Measurements from ENCODE around the gene RAB11FIP4. TPM values are rescaled to one million over a fixed set of nuclear protein-coding genes. Genes with fewer than 3 reads are reported as not detected.
A peak's percentile ranks its signal among the peaks of the same experiment; 100 is the strongest.

Gene RAB11FIP4
- total RNA-seq, 1 experiment from 2014 or later = 10.8 TPM

GRCh38 chr17:31400481-31400950 lies 9.0 kb downstream of the RAB11FIP4 start:
- POLR2A ChIA-PET = no interaction called here
- Histone ChIP-seq H3K27me3 (ENCODE audit: control insufficient read depth, insufficient read depth, low read length) (no peaks in the 10 kb centered on the region), H3K36me3 (ENCODE audit: control insufficient read depth, insufficient read depth, low read length) (no peaks in the 10 kb centered on the region), H3K4me1 (ENCODE audit: control insufficient read depth, insufficient read depth, low read length) (no peaks in the 10 kb centered on the region), H3K27ac (ENCODE audit: low read length) (no peak overlapping the region), H3K9me3 (ENCODE audit: control insufficient read depth, insufficient read depth, low read depth, low read length) (no peaks in the 10 kb centered on the region), H3K4me3 (ENCODE audit: low read depth in 2 of 2, low read length in 2 of 2) (no peak overlapping the region)
- no peak for DNase-seq (ENCODE audit: low read depth, low spot score)
- no TSS peak for BruUV-seq (replicated peaks)
- in situ Hi-C loops (cut with HindIII; ENCODE audit: low pct_unique_long_range_greater_than_20kb, low sequenced_read_pairs) = no loop called here
- CTCF ChIA-PET = interaction anchor here (0.7 kb wide), 1 partner anchor 25 kb away, joined by 4 read pairs; no protein-coding TSS in a partner anchor
- intact Hi-C loops (cut with micrococcal nuclease; ENCODE audit: unreplicated experiment) = no loop called here
- TF ChIP-seq REST (IDR thresholded peaks at IDR 0.05; ENCODE audit: insufficient read depth in 1 of 2, low read depth in 2 of 2, low read length in 1 of 2) (peak in 1 of 2 experiments; percentile 61; a peak in 2 of 4 replicates), POLR2AphosphoS5 (IDR thresholded peaks at IDR 0.05; ENCODE audit: low read depth, low read length) (no peak), TCF7L2 (IDR thresholded peaks at IDR 0.05; ENCODE audit: low read depth, low read length) (no peak)
- no peak for ATAC-seq

DNA sequence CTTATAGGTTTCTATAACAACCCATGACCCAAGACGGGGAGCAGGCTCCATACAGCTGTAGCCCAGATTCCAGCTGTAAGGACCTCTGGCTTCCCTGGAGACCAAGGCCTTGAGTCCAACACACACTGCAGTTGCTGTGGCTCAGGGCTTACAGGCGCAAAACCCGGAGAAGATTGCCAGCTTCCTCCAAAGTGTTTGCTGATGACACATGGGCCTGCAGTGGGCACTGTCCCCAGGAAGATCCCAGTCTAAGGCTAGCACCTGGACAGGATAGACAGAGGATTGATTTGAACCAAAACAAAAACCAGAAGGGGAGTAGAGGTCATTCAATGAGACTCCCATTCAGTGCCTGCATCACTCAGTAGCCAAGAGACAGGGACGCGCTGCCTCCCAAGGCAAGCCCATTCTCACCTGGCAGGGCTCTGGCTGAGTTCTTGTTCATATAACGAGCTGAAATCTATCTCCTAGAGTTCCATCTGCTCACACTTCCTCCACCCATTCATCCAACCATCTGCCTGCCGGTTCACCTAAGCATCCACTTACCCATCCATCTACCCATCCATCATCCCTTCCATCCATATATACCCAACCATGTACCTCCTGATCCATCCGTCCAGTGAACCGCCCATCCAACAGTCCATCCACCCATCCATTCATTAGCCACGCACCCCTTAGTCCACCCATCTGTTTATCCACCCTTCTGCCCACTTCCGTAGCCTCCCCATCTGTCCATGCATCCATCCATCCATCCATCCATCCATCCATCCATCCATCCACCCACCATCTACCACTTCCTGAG lies 10.2 kb downstream of the RAB11FIP4 start:
- Histone ChIP-seq H3K27me3 (ENCODE audit: control insufficient read depth, insufficient read depth, low read length) (no peaks in the 10 kb centered on the region), H3K27ac (ENCODE audit: low read length) (no peak overlapping the region), H3K4me3 (ENCODE audit: low read depth in 2 of 2, low read length in 2 of 2) (no peak overlapping the region), H3K36me3 (ENCODE audit: control insufficient read depth, insufficient read depth, low read length) (no peaks in the 10 kb centered on the region), H3K9me3 (ENCODE audit: control insufficient read depth, insufficient read depth, low read depth, low read length) (no peaks in the 10 kb centered on the region), H3K4me1 (ENCODE audit: control insufficient read depth, insufficient read depth, low read length) (no peaks in the 10 kb centered on the region)
- TF ChIP-seq POLR2AphosphoS5 (IDR thresholded peaks at IDR 0.05; ENCODE audit: low read depth, low read length) = no peak
- TF ChIP-seq REST (IDR thresholded peaks at IDR 0.05; ENCODE audit: insufficient read depth in 1 of 2, low read depth in 2 of 2, low read length in 1 of 2) = no peak
- no peak for TF ChIP-seq CTCF (IDR thresholded peaks at IDR 0.05)
- TF ChIP-seq TCF7L2 (IDR thresholded peaks at IDR 0.05; ENCODE audit: low read depth, low read length) = no peak
- TF ChIP-seq SIN3A (IDR thresholded peaks at IDR 0.05; ENCODE audit: borderline replicate concordance, insufficient read depth, low read depth, low read length) = no peak
- in situ Hi-C loops (cut with HindIII; ENCODE audit: low pct_unique_long_range_greater_than_20kb, low sequenced_read_pairs) = no loop called here
- intact Hi-C loops (cut with micrococcal nuclease; ENCODE audit: unreplicated experiment) = no loop called here
- CTCF ChIA-PET = interaction anchor here (1.2 kb wide), 1 partner anchor 27 kb away, joined by 3 read pairs; no protein-coding TSS in a partner anchor
- no peak for DNase-seq (ENCODE audit: low read depth, low spot score)
- no peak for ATAC-seq
- POLR2A ChIA-PET = no interaction called here
- BruUV-seq (replicated peaks) = no TSS peak
